ENCODE measurements around the gene PDZD2. TPM values are rescaled to one million over a fixed set of nuclear protein-coding genes. Genes with fewer than 3 reads are reported as not detected.

Gene PDZD2
- total RNA-seq, 1 experiment from 2014 or later, result 0.37 TPM

DNA sequence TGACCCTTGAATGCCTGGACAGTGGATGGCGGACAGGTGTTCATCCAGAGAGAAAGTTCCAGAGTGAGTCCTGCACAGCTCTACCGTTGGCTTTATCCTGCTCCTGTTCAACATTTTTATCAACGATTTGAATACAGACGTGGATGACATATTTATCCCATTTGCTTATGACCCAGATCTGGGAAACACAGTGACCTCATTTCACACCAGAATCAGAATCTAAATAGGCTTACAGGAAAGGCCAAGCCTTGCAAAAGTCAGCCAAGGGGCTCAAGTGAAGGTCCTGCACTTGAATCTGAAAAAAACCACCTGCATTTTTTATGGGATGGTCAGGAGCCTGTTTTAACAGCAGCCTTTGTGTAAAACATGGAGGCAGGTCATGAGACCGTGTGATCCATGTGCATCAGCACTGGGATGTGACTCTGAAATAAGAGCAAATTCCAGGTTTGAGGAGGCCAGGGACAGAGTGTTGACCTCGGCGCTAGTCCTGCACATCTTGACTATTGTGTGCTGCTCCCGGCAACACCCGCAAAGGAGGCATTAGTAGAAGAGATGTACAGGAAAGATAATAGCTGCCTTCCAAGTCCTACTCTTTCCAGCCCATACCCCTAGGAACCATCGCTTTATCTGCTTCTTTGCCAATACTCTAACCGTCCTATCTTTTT is 18.5 kb downstream of the PDZD2 start:
- Histone ChIP-seq H3K4me3 (replicated peaks in 1 of 2; ENCODE audit: low read depth in 1 of 2, low read length in 2 of 2) (no peak overlapping the region), H3K27me3 (ENCODE audit: insufficient read depth, low read length) (peaks cover 13% of the 10 kb centered on the region), H3K9ac (ENCODE audit: low read length) (no peak overlapping the region), H3K4me2 (ENCODE audit: low read length) (no peak overlapping the region), H3K27ac (ENCODE audit: low read depth, low read length) (no peak overlapping the region), H3K9me2 (ENCODE audit: insufficient read depth) (no peaks in the 10 kb centered on the region), H3K36me3 (ENCODE audit: control insufficient read depth in 1 of 2, insufficient read depth in 2 of 2, low read length in 2 of 2) (no peaks in the 10 kb centered on the region), H3K79me2 (ENCODE audit: insufficient read depth, low read length) (no peaks in the 10 kb centered on the region), H4K20me1 (ENCODE audit: insufficient read depth) (no peaks in the 10 kb centered on the region), H2AFZ (ENCODE audit: low read depth, low read length, poor library complexity, severe bottlenecking) (no peak overlapping the region), H3K4me1 (ENCODE audit: control insufficient read depth in 1 of 2, insufficient read depth in 2 of 2, low read length in 2 of 2) (no peaks in the 10 kb centered on the region), H3K9me3 (ENCODE audit: control insufficient read depth in 1 of 2, insufficient read depth in 1 of 2, low read depth in 1 of 2, low read length in 2 of 2) (no peaks in the 10 kb centered on the region)
- intact Hi-C loops (cut with micrococcal nuclease), result no loop called here
- CTCF ChIA-PET, result no interaction called here
- TF ChIP-seq ZFX (IDR thresholded peaks at IDR 0.05), result no peak
- TF ChIP-seq, protein P1, sequence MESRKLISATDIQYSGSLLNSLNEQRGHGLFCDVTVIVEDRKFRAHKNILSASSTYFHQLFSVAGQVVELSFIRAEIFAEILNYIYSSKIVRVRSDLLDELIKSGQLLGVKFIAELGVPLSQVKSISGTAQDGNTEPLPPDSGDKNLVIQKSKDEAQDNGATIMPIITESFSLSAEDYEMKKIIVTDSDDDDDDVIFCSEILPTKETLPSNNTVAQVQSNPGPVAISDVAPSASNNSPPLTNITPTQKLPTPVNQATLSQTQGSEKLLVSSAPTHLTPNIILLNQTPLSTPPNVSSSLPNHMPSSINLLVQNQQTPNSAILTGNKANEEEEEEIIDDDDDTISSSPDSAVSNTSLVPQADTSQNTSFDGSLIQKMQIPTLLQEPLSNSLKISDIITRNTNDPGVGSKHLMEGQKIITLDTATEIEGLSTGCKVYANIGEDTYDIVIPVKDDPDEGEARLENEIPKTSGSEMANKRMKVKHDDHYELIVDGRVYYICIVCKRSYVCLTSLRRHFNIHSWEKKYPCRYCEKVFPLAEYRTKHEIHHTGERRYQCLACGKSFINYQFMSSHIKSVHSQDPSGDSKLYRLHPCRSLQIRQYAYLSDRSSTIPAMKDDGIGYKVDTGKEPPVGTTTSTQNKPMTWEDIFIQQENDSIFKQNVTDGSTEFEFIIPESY (IDR thresholded peaks at IDR 0.05; ENCODE audit: extremely low read depth, insufficient replicate concordance, low read length), result no peak
- no peak for TF ChIP-seq TCF7L2 (IDR thresholded peaks at IDR 0.05; ENCODE audit: borderline replicate concordance, extremely low read depth, insufficient read depth, insufficient read length)
- no peak for TF ChIP-seq JUND (IDR thresholded peaks at IDR 0.05)
- no peak for TF ChIP-seq YY1 (IDR thresholded peaks at IDR 0.05; ENCODE audit: extremely low read depth, insufficient replicate concordance, low read depth, low read length)
- TF ChIP-seq SRF (IDR thresholded peaks at IDR 0.05; ENCODE audit: low read depth), result no peak
- TF ChIP-seq ELF1 (IDR thresholded peaks at IDR 0.05; ENCODE audit: borderline replicate concordance, low read depth), result no peak
- no peak for TF ChIP-seq SP1 (IDR thresholded peaks at IDR 0.05; ENCODE audit: low read depth)
- TF ChIP-seq EZH2phosphoT487 (IDR thresholded peaks at IDR 0.05; ENCODE audit: borderline replicate concordance), result no peak
- TF ChIP-seq, protein P2, sequence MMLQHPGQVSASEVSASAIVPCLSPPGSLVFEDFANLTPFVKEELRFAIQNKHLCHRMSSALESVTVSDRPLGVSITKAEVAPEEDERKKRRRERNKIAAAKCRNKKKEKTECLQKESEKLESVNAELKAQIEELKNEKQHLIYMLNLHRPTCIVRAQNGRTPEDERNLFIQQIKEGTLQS (IDR thresholded peaks at IDR 0.05), result no peak
- no peak for TF ChIP-seq ZNF274 (IDR thresholded peaks at IDR 0.05; ENCODE audit: low read depth, low read length)
- DNase-seq (ENCODE audit: low read depth, low spot score) (no peak), ATAC-seq (no peak)
- POLR2A ChIA-PET, result no interaction called here
- BruUV-seq (replicated peaks), result no TSS peak
- RAD21 ChIA-PET (ENCODE audit: low non-redundant PET in 1 of 2, low total read pairs in 2 of 2, uncharacterized antibody in 2 of 2, unreplicated experiment in 2 of 2), result no interaction called here
